Muscle of arm (tissue), 14 donors: ENCODE data around the gene ADIPOR2. TPM values are rescaled to one million over a fixed set of nuclear protein-coding genes. Genes with fewer than 3 reads are reported as not detected.

Source experiments
- DNase-seq: peaks from one replicate; pipeline ENCODE4 v3.0.0-alpha.2; 2013
- long read RNA-seq, 11 donors: transcript quantifications; one replicate each; lab custom pipeline, GENCODE V29; 2026
- polyA plus RNA-seq, 12 donors: library from polyadenylated mRNA; unstranded; fragments of 120-200 nt; gene quantifications; one replicate each; pipeline ENCODE4 v1.2.1, GENCODE V29; 2013; ENCODE audit not compliant: insufficient read length in 12 of 12

ADIPOR2 gene
- polyA plus RNA-seq, result 10 to 100 TPM in 11 of 12 donors, not detected in 1; 17.3 to 30.6 (median 26.6) TPM
- long read RNA-seq, donor 1, full-length matches to known transcripts, result 2 of 2 reads
- long read RNA-seq, donor 1, partial matches to known transcripts, result 0 of 2 reads
- long read RNA-seq, donor 1, other reads (novel, unspliced or antisense), result 0 of 2 reads
- long read RNA-seq, donor 2, full-length matches to known transcripts, result 2 of 8 reads
- long read RNA-seq, donor 2, partial matches to known transcripts, result 0 of 8 reads
- long read RNA-seq, donor 2, other reads (novel, unspliced or antisense), result 6 of 8 reads
- long read RNA-seq, donor 3, result 0 reads
- long read RNA-seq, donor 4, result 0 reads
- long read RNA-seq, donor 5, result 0 reads
- long read RNA-seq, donor 6, full-length matches to known transcripts, result 2 of 2 reads
- long read RNA-seq, donor 6, partial matches to known transcripts, result 0 of 2 reads
- long read RNA-seq, donor 6, other reads (novel, unspliced or antisense), result 0 of 2 reads
- long read RNA-seq, donor 7, full-length matches to known transcripts, result 1 of 1 reads
- long read RNA-seq, donor 7, partial matches to known transcripts, result 0 of 1 reads
- long read RNA-seq, donor 7, other reads (novel, unspliced or antisense), result 0 of 1 reads
- long read RNA-seq, donor 8, result 0 reads
- long read RNA-seq, donor 9, result 0 reads
- long read RNA-seq, donor 10, full-length matches to known transcripts, result 1 of 1 reads
- long read RNA-seq, donor 10, partial matches to known transcripts, result 0 of 1 reads
- long read RNA-seq, donor 10, other reads (novel, unspliced or antisense), result 0 of 1 reads
- long read RNA-seq, donor 11, full-length matches to known transcripts, result 1 of 1 reads
- long read RNA-seq, donor 11, partial matches to known transcripts, result 0 of 1 reads
- long read RNA-seq, donor 11, other reads (novel, unspliced or antisense), result 0 of 1 reads

DNA sequence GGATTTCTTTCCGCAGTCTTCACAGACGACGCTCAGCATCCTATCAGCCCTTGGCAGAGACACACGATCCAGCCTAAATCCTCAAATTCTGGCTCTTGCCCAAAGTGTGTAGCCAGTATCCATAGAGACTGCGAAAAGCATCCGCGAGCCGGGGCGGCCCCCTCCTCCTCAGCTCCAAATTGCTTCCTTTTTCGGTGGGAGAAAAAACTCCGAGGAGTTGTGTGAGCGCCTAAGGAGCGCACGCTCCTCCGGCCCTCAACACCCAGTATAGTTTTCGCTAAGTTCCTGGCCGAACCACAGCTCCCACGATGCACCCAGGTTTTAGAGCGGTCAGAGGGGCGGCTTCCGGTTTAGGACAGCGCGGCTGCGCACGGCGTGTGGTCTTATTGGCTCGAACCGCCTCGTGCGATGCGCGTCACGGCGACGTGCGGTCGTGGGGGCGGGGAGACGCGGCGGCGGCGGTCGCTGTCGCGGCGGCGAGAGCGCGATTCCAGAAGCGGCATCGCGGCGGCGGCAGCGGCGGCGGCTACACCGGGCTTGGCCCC, at the start of gene ADIPOR2:
Gene ADIPOR2 (plus strand): TSS at position 493 of the 545 bp plus-strand sequence. CDS start 63,274 bp downstream, outside the sequence.
- peak; percentile 97 for DNase-seq

DNA sequence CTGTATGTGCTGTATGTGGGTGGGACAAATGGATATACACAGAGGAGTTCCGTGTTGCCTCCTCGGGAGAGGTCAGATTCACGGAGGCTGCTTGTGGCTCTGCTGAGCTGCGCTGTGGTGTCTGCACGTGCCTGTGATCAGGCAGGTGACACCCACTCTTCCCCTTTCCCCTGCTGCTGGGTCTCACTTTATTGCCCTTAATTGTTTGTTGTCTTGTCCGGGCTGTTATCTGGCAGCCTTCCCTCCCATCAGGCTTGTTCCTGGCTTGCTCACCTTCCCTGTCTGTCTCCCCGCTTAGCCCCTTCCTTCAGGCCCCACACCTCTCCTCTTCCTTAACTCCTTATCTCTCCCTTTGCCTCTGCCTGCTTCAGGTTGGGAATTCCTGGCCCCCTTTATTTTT, 48.4 kb upstream of the ADIPOR2 start:
- no peak for DNase-seq

- DNase-seq, result no peak
These were observed 47.8 kb upstream of the ADIPOR2 start for GRCh38 chr12:1643043-1643442.

DNA sequence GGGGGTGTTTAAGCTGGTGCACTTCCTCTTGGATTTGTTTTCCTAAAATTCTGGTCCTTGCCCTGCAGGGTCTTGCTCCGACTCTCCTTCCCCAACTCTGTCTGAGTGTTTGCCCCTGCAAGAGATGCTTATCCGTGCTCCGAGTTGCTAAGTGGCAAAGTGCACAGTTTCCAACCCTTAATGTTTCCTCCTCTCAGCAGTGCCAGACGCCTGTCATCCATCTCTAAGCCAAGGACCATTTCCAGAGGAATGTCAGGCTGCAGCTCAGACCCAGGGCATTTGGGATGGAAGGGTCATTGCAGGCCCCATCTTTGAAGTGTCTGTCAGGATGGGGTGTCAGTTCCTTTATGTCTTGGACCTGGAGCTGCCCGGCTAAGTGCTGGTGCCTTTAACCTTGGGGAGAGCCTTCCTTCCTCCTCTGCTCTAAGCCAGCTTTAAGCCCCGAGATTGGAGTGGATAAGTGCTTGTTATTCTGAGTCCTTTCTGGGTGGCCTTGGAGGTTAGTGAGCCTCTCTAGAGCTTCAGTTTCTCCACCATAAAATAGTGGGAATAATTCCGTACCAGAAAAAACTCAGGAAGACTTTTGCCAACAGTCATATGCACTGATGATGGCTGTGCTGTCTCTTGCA, 46.9 kb upstream of the ADIPOR2 start:
- DNase-seq, result no peak

DNA sequence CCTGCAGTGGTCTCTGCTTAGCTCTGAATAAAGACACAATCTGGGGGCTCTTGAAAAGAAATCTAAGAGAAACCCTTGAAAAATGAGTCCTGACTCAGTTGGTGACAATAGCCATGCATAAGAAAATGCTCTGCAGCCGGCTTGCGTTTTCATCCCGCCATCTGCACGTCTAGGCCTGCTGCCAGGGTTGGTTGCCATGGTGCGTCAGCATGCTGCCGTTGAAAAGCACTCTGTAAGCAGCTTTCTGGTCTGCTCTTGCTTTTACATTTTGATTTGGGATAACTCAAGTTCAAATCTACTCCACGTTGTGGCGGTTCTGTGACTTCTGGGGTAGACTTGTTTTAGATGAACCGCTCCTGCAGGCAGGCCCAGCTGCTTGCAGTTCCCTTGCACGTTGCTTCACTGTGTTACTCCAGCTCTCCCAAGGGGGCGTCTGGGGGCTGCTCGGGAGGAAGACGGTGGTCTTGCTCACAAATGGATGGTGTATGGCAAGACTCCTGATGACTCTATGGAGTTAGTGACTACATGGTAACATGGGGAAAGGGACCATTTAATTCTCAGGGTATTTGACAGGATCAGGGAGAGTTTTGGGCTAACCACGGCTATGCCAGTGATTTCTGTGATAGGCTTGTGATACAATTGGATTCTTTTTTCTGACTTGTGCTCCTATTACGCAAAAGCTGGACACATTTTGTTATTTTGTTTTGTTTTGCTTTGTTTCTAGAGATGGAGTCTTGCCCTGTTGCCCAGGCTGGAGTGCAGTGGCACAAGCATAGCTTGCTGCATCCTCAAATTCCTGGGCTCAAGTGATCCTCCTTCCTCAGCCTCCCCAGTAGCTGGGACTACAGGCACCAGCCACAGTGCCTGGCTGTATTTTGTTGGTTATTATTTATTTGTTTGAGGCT, 46.1 kb upstream of the ADIPOR2 start:
- peak; percentile 89 for DNase-seq

DNA sequence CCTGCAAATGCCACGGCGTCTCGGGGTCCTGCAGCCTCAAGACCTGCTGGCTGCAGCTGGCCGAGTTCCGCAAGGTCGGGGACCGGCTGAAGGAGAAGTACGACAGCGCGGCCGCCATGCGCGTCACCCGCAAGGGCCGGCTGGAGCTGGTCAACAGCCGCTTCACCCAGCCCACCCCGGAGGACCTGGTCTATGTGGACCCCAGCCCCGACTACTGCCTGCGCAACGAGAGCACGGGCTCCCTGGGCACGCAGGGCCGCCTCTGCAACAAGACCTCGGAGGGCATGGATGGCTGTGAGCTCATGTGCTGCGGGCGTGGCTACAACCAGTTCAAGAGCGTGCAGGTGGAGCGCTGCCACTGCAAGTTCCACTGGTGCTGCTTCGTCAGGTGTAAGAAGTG, 45.1 kb upstream of the ADIPOR2 start:
- no peak for DNase-seq

DNA sequence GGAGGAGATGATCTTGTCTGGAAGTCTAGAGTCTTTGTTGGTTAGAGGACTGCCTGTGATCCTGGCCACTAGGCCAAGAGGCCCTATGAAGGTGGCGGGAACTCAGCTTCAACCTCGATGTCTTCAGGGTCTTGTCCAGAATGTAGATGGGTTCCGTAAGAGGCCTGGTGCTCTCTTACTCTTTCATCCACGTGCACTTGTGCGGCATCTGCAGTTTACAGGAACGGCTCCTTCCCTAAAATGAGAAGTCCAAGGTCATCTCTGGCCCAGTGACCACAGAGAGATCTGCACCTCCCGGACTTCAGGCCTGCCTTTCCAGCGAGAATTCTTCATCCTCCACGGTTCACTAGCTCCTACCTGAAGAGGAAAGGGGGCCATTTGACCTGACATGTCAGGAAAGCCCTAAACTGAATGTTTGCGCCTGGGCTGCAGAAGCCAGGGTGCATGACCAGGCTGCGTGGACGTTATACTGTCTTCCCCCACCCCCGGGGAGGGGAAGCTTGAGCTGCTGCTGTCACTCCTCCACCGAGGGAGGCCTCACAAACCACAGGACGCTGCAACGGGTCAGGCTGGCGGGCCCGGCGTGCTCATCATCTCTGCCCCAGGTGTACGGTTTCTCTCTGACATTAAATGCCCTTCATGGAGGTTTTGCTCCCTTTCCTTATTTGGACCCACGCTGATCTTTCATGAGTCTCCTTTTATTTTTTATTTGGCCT, 44.1 kb upstream of the ADIPOR2 start:
- no peak for DNase-seq

GRCh38 chr12:1647285-1647669, 43.6 kb upstream of the ADIPOR2 start:
- DNase-seq, result no peak

- DNase-seq, result no peak
These were observed 40.5 kb upstream of the ADIPOR2 start for GRCh38 chr12:1650260-1650977.

- no peak for DNase-seq
These were observed 39.9 kb upstream of the ADIPOR2 start for GRCh38 chr12:1650978-1651361.

GRCh38 chr12:1651946-1652345, 38.9 kb upstream of the ADIPOR2 start:
- no peak for DNase-seq

DNA sequence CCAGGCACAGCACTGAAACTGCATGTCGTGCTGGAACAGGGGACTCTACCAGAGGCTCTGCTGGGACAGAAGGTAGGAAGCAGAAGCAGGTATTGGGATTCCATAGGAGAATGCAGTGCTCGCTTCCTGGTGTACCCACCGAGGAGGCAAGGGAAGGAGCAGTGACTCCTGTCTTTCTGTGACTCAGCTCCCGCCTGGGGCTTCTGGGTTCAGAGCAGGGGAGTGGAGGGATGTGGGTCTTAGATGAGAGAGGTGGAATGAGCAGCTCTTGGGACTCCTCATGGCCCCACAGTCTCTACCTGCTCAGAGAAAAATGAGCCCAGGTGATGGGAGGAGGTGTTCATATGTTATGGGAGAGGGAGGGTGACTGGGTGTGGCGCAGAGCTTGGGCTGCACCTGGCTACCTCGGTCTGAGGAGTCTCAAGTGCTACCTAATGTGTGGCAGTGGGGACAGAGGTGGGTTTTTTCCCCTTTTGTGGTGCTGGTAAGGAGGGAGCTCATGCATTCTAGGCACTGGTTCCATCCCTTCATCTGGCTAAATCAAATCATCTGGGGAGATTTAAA, 35.6 kb upstream of the ADIPOR2 start:
- no peak for DNase-seq

DNA sequence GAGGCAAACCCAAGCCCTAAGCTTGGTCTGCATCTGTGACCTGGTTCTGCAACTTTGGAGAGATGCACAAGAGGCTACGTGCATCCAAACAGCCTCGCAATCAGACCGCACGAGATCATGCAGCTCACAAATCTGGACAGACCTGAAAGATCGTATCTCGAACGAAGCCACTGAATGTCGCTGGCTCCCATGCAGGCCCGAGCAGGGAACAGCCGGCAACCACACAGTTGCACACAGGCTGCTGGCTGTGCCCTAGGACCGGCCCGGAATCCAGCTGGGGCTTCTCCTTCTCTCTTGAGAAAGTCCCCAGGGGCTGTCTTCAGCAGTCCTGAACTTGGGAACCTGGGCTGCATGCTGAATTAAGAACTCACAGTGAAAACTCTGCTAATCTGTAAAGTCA, 34.0 kb upstream of the ADIPOR2 start:
- no peak for DNase-seq

DNA sequence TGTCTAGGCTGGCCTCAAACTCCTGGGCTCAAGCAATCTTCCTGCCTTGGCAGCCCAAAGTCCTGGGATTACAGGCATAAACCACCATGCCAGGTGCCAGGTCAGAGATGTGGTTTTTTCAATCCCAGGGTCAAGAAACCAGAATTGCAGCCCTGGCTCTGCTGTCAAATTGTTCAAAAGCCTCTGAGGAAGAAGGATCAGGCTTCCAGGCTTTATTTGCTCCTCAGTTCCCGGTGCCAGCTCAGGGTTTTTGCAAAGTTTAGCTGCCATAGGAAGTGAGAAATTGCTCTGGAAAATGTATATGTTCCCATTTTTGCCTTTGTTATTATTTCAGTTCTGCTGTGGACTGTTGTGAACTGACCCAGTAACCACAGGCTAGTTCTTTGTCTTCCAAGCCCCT, 33.2 kb upstream of the ADIPOR2 start:
- no peak for DNase-seq

GRCh38 chr12:1660304-1661187, 30.3 kb upstream of the ADIPOR2 start:
- DNase-seq, result no peak

GRCh38 chr12:1661553-1662335, 29.1 kb upstream of the ADIPOR2 start:
- DNase-seq, result peak; percentile 80

- DNase-seq, result no peak
These were observed 28.0 kb upstream of the ADIPOR2 start for GRCh38 chr12:1662761-1663439.
